GM23338 (cell line): Measurements from ENCODE around the gene ABCC1. TPM values are rescaled to one million over a fixed set of nuclear protein-coding genes. Genes with fewer than 3 reads are reported as not detected.

Experiments used
- ATAC-seq: fragments of 200-7000 bp; cut with Tn5 transposase; 3 replicates; pipeline ENCODE4 v1.9.1; 2020
- DNase-seq: peaks from one replicate; pipeline ENCODE4 v3.0.0-alpha.2; 2015; ENCODE audit warnings: low spot score
- H2AFZ ChIP-seq: fragments of 200-600 bp; sonication (generic); 2 replicates; pipeline ENCODE4 v1.8.0; 2016; ENCODE audit warnings: antibody characterized with exemption, mild to moderate bottlenecking, moderate library complexity
- H3F3A ChIP-seq: fragments of 200-600 bp; sonication (generic); replicated peaks from 2 replicates; pipeline ENCODE4 v1.8.0; 2017; ENCODE audit warnings: antibody characterized with exemption, mixed run types, low read depth
- H3K27ac ChIP-seq: fragments of 200-600 bp; sonication (generic); 2 replicates; pipeline ENCODE4 v1.6.1; 2016; ENCODE audit warnings: low read depth
- H3K27me3 ChIP-seq: fragments of 200-600 bp; sonication (generic); 2 replicates; pipeline ENCODE4 v1.8.0; 2016; ENCODE audit warnings: mild to moderate bottlenecking, mixed run types, moderate library complexity; ENCODE audit not compliant: insufficient read depth
- H3K36me3 ChIP-seq: fragments of 200-600 bp; sonication (generic); 2 replicates; pipeline ENCODE4 v1.8.0; 2016; ENCODE audit warnings: mild to moderate bottlenecking; ENCODE audit not compliant: insufficient read depth
- H3K4me1 ChIP-seq: fragments of 200-600 bp; sonication (generic); 2 replicates; pipeline ENCODE4 v1.8.0; 2016; ENCODE audit warnings: mild to moderate bottlenecking, moderate library complexity; ENCODE audit not compliant: insufficient read depth
- H3K4me2 ChIP-seq: fragments of 200-600 bp; sonication (generic); 2 replicates; pipeline ENCODE4 v1.7.1; 2017; ENCODE audit warnings: mixed run types
- H3K4me3 ChIP-seq: fragments of 200-600 bp; sonication (generic); 2 replicates; pipeline ENCODE4 v1.6.1; 2016; ENCODE audit warnings: mixed run types
- H3K79me2 ChIP-seq: fragments of 200-600 bp; sonication (generic); replicated peaks from 2 replicates; pipeline ENCODE4 v1.8.0; 2017; ENCODE audit warnings: mild to moderate bottlenecking; ENCODE audit not compliant: insufficient read depth
- H3K9me2 ChIP-seq: fragments of 200-600 bp; sonication (generic); 2 replicates; pipeline ENCODE4 v1.8.0; 2017; ENCODE audit not compliant: insufficient read depth
- H4K20me1 ChIP-seq: fragments of 200-600 bp; sonication (generic); replicated peaks from 2 replicates; pipeline ENCODE4 v1.8.0; 2017; ENCODE audit warnings: mild to moderate bottlenecking; ENCODE audit not compliant: insufficient read depth
- H3K27ac Mint-ChIP-seq: 2 replicates; pipeline ENCODE4 v1.8.0; 2020; ENCODE audit warnings: inconsistent platforms, mild to moderate bottlenecking, moderate library complexity, mixed read lengths
- H3K27me3 Mint-ChIP-seq: 3 replicates; pipeline ENCODE4 v1.8.0; 2022; ENCODE audit warnings: low read depth, mild to moderate bottlenecking, moderate library complexity, mixed read lengths, inconsistent platforms; ENCODE audit not compliant: insufficient read depth, poor library complexity
- H3K36me3 Mint-ChIP-seq: 3 replicates; pipeline ENCODE4 v1.8.0; 2021; ENCODE audit warnings: low read depth, mild to moderate bottlenecking, inconsistent platforms, moderate library complexity, mixed read lengths
- H3K4me1 Mint-ChIP-seq: 3 replicates; pipeline ENCODE4 v1.8.0; 2020; ENCODE audit warnings: mild to moderate bottlenecking, inconsistent platforms, mixed read lengths
- H3K4me3 Mint-ChIP-seq: 3 replicates; pipeline ENCODE4 v1.8.0; 2021; ENCODE audit warnings: moderate library complexity, mild to moderate bottlenecking, inconsistent platforms, mixed read lengths
- H3K9me3 Mint-ChIP-seq: 3 replicates; pipeline ENCODE4 v1.8.0; 2020; ENCODE audit warnings: moderate library complexity, mild to moderate bottlenecking, inconsistent platforms, mixed read lengths
- CREB1 ChIP-seq: fragments of 250-450 bp; sonication (Bioruptor Pico); IDR thresholded peaks from 2 replicates; pipeline ENCODE4 v1.5.0; 2020; ENCODE audit warnings: low read depth, mild to moderate bottlenecking, moderate library complexity
- EZH2 ChIP-seq: fragments of 200-600 bp; sonication (generic); IDR thresholded peaks from one replicate; pipeline ENCODE4 v1.8.0; 2017; ENCODE audit warnings: antibody characterized with exemption, mild to moderate bottlenecking, low read depth; ENCODE audit not compliant: unreplicated experiment
- EZH2phosphoT487 ChIP-seq: fragments of 200-600 bp; sonication (generic); IDR thresholded peaks from one replicate; pipeline ENCODE4 v1.8.1; 2018; ENCODE audit warnings: antibody characterized with exemption; ENCODE audit not compliant: unreplicated experiment
- JUNB ChIP-seq: IDR thresholded peaks from one replicate; pipeline ENCODE4 v1.6.1; 2016; ENCODE audit warnings: antibody characterized with exemption; ENCODE audit not compliant: unreplicated experiment
- NANOG ChIP-seq: IDR thresholded peaks from 2 replicates; pipeline ENCODE4 v1.6.1; 2016; ENCODE audit warnings: antibody characterized with exemption, borderline replicate concordance
- POLR2AphosphoS5 ChIP-seq: IDR thresholded peaks from 2 replicates; pipeline ENCODE4 v1.6.1; 2016; ENCODE audit warnings: antibody characterized with exemption, low read depth
- STAT1 ChIP-seq: IDR thresholded peaks from one replicate; pipeline ENCODE4 v1.6.1; 2016; ENCODE audit warnings: antibody characterized with exemption; ENCODE audit not compliant: unreplicated experiment
- ZNF114 ChIP-seq: fragments of 250-450 bp; sonication (Bioruptor Pico); IDR thresholded peaks from 2 replicates; pipeline ENCODE4 v1.5.0; 2020; ENCODE audit warnings: mild to moderate bottlenecking, moderate library complexity
- ZNF331 ChIP-seq: fragments of 250-450 bp; sonication (Bioruptor Pico); IDR thresholded peaks from 2 replicates; pipeline ENCODE4 v1.5.0; 2020; ENCODE audit warnings: low read depth, mild to moderate bottlenecking, moderate library complexity
- polyA plus RNA-seq: library from polyadenylated mRNA; unstranded; fragments of >200 nt; fragmentation: Nextera tagmentation; extraction: Ambion mirVana; gene quantifications from 2 replicates; pipeline ENCODE4 v1.2.1, GENCODE V29; 2016
- total RNA-seq: library from RNA; depleted of rRNA; stranded (reverse); fragments of >200 nt; shearing (Covaris generic); gene quantifications from 2 replicates; pipeline ENCODE4 v1.2.3, GENCODE V29; 2014
- TF ChIP-seq, protein P1 (sequence below): IDR thresholded peaks from one replicate; pipeline ENCODE4 v1.6.1; 2018; ENCODE audit warnings: antibody characterized with exemption; ENCODE audit not compliant: unreplicated experiment
- TF ChIP-seq, protein P2 (sequence below), 2 experiments: fragments of 200-600 bp in 1 of 2; sonication (generic) in 1 of 2; conservative IDR thresholded peaks; 2 replicates each; pipeline versions ENCODE4 v1.5.1 to v1.6.1; 2016 to 2017; ENCODE audit warnings: antibody characterized with exemption in 2 of 2, low read depth in 2 of 2, mild to moderate bottlenecking in 2 of 2, moderate library complexity in 1 of 2
- TF ChIP-seq, protein P3 (sequence below): IDR thresholded peaks from 2 replicates; pipeline ENCODE4 v1.6.1; 2016; ENCODE audit warnings: antibody characterized with exemption

ABCC1 gene
- total and polyA plus RNA-seq, 2 experiments from 2014 or later = 11.0 to 46.6 TPM

DNA sequence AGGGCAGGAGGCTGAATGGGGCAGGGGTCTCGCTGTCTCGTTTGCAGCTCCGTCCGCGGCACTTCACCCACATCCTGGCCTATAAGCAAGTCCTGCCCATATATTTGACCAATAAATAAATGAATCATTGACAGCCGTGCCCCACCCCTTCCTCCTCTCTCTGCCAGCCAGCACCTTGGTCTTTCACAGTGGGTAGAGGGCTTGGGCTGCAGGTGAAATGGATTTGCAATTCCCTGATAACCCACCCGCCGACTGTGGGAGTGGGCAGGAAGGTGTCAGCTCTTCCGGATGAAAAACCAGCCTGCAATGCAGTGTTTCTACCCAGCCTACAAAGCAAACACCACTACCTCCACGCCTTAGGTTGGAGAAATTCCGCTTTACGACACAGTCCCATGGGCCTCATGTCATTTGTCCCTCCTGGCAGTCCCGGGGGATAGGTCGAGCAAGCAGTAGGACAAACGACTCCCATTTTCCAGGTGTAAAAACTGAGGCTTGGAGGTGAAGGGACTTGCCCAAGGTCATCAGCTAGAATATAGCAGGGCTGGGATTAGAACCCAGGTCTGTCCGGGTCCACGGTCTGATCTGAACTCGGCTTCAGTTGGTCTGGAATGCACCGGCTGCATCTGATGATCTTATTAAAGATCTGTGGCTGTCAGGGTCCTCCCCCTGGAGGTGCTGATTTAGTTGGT lies 79.0 kb downstream of the ABCC1 start (continued):
- no peak for TF ChIP-seq CREB1
- TF ChIP-seq EZH2 = no peak
- TF ChIP-seq, protein P1, sequence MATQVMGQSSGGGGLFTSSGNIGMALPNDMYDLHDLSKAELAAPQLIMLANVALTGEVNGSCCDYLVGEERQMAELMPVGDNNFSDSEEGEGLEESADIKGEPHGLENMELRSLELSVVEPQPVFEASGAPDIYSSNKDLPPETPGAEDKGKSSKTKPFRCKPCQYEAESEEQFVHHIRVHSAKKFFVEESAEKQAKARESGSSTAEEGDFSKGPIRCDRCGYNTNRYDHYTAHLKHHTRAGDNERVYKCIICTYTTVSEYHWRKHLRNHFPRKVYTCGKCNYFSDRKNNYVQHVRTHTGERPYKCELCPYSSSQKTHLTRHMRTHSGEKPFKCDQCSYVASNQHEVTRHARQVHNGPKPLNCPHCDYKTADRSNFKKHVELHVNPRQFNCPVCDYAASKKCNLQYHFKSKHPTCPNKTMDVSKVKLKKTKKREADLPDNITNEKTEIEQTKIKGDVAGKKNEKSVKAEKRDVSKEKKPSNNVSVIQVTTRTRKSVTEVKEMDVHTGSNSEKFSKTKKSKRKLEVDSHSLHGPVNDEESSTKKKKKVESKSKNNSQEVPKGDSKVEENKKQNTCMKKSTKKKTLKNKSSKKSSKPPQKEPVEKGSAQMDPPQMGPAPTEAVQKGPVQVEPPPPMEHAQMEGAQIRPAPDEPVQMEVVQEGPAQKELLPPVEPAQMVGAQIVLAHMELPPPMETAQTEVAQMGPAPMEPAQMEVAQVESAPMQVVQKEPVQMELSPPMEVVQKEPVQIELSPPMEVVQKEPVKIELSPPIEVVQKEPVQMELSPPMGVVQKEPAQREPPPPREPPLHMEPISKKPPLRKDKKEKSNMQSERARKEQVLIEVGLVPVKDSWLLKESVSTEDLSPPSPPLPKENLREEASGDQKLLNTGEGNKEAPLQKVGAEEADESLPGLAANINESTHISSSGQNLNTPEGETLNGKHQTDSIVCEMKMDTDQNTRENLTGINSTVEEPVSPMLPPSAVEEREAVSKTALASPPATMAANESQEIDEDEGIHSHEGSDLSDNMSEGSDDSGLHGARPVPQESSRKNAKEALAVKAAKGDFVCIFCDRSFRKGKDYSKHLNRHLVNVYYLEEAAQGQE = no peak
- TF ChIP-seq, protein P2, sequence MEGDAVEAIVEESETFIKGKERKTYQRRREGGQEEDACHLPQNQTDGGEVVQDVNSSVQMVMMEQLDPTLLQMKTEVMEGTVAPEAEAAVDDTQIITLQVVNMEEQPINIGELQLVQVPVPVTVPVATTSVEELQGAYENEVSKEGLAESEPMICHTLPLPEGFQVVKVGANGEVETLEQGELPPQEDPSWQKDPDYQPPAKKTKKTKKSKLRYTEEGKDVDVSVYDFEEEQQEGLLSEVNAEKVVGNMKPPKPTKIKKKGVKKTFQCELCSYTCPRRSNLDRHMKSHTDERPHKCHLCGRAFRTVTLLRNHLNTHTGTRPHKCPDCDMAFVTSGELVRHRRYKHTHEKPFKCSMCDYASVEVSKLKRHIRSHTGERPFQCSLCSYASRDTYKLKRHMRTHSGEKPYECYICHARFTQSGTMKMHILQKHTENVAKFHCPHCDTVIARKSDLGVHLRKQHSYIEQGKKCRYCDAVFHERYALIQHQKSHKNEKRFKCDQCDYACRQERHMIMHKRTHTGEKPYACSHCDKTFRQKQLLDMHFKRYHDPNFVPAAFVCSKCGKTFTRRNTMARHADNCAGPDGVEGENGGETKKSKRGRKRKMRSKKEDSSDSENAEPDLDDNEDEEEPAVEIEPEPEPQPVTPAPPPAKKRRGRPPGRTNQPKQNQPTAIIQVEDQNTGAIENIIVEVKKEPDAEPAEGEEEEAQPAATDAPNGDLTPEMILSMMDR (conservative IDR thresholded peaks at IDR 0.05; ENCODE audit: low read depth in 2 of 2) = no peak

DNA sequence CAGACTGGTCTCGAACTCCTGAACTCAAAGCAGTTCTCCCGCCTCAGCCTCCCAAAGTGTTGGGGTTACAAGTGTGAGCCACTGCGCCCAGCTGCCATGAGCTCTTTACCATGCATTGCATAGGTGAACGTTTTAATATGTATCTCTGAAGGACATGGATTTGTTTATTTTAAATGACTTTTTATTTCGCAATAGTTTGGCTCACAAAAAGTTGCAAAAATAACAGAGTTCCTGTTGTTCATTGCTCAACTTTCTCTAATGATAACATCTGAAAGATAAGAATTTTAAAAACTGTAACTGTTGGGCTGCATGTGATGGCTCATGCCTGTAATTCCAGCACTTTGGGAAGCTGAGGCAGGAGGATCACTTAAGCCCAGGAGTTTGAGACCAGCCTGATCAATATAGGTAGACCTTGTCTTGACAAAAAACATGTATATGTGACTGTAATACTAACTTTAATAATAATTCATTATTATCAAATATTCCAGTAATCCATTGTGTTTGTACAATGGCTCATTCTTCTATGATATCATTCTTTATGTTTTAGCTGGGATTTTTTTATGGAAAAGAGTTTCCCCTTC lies 80.1 kb downstream of the ABCC1 start:
- Histone ChIP-seq H3K36me3 (no peaks in the 10 kb centered on the region; the same call in 1 of the 2 replicates), H3K9me2 (no peaks in the 10 kb centered on the region), H3K27me3 (no peaks in the 10 kb centered on the region), H3K79me2 (peaks cover 7% of the 10 kb centered on the region), H3K27ac (no peak overlapping the region), H4K20me1 (no peaks in the 10 kb centered on the region; the same call in none of the 2 replicates), H2AFZ (no peak overlapping the region), H3F3A (0 out of 2 replicates have a peak, but pooled peaks cover 3% of the 10 kb centered on the region), H3K4me3 (no peak overlapping the region), H3K4me1 (peaks cover 4% of the 10 kb centered on the region; the same call in 1 of the 2 replicates), H3K4me2 (no peak overlapping the region)
- ATAC-seq (no peak), DNase-seq (no peak)
- Mint-ChIP-seq H3K9me3 (no peaks in the 10 kb centered on the region), H3K4me3 (no peak overlapping the region), H3K4me1 (peaks cover 6% of the 10 kb centered on the region; the same call in 2 of the 3 replicates), H3K27ac (no peak overlapping the region), H3K36me3 (peaks cover 20% of the 10 kb centered on the region), H3K27me3 (peaks cover 5% of the 10 kb centered on the region)
- no peak for TF ChIP-seq JUNB
- no peak for TF ChIP-seq STAT1
- no peak for TF ChIP-seq EZH2phosphoT487
- no peak for TF ChIP-seq POLR2AphosphoS5
- TF ChIP-seq, protein P3, sequence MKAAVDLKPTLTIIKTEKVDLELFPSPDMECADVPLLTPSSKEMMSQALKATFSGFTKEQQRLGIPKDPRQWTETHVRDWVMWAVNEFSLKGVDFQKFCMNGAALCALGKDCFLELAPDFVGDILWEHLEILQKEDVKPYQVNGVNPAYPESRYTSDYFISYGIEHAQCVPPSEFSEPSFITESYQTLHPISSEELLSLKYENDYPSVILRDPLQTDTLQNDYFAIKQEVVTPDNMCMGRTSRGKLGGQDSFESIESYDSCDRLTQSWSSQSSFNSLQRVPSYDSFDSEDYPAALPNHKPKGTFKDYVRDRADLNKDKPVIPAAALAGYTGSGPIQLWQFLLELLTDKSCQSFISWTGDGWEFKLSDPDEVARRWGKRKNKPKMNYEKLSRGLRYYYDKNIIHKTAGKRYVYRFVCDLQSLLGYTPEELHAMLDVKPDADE = no peak
- no peak for TF ChIP-seq CREB1
- TF ChIP-seq ZNF331 (CRISPR knock-in tag) = no peak
- no peak for TF ChIP-seq NANOG
- TF ChIP-seq, protein P2 (conservative IDR thresholded peaks at IDR 0.05; ENCODE audit: low read depth in 2 of 2) = no peak
- TF ChIP-seq EZH2 = no peak
- TF ChIP-seq ZNF114 (CRISPR knock-in tag) = no peak
